GM06990 (cell line): ENCODE results near the gene SIPA1L3.

Experiments
- DNase-seq: peaks from one replicate; pipeline ENCODE4 v3.0.0-alpha.2; 2011; ENCODE audit not compliant: insufficient read length; ENCODE audit errors: extremely low read depth
- H3K27me3 ChIP-seq: replicated peaks from 2 replicates; pipeline ENCODE4 v1.6.0; 2011; ENCODE audit warnings: low read length; ENCODE audit not compliant: control insufficient read depth, insufficient read depth
- H3K36me3 ChIP-seq: 2 replicates; pipeline ENCODE4 v1.5.1; 2011; ENCODE audit warnings: low read length; ENCODE audit not compliant: control insufficient read depth, insufficient read depth
- H3K4me3 ChIP-seq: replicated peaks from 2 replicates; pipeline ENCODE4 v1.5.1; 2011; ENCODE audit warnings: low read depth, mild to moderate bottlenecking, control low read depth, low read length
- TF ChIP-seq, protein P1 (sequence below): IDR thresholded peaks from 2 replicates; pipeline ENCODE4 v1.5.1; 2011; ENCODE audit warnings: low read length, control low read depth, mild to moderate bottlenecking, inconsistent platforms; ENCODE audit not compliant: insufficient read depth, poor library complexity, severe bottlenecking

SIPA1L3 gene

DNA sequence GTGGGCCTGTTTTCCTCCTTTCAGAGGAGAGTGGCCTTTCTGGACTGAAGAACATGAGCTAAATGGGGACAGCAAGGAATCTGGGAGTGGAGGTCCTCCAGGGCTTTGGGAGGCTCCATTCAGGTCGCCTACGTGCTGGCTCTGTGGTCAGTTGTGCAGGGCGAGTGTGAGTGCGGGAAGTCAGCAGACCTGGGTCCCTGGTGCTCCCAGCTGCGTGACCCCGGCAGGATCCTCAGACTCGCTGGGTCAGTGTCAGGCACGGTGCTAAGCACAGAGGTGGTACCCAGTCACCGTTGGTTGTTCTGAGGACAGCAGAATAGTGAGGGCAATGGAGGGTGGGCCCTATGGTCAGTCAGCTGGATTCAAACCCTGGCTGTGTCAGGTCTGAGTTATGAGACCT is 85.8 kb downstream of the SIPA1L3 start:
- no peak for DNase-seq
- no peaks in the 10 kb centered on the region for H3K27me3 ChIP-seq
- no peak overlapping the region for H3K4me3 ChIP-seq
- no peaks in the 10 kb centered on the region; the same call in none of the 2 replicates for H3K36me3 ChIP-seq
- TF ChIP-seq, protein P1, sequence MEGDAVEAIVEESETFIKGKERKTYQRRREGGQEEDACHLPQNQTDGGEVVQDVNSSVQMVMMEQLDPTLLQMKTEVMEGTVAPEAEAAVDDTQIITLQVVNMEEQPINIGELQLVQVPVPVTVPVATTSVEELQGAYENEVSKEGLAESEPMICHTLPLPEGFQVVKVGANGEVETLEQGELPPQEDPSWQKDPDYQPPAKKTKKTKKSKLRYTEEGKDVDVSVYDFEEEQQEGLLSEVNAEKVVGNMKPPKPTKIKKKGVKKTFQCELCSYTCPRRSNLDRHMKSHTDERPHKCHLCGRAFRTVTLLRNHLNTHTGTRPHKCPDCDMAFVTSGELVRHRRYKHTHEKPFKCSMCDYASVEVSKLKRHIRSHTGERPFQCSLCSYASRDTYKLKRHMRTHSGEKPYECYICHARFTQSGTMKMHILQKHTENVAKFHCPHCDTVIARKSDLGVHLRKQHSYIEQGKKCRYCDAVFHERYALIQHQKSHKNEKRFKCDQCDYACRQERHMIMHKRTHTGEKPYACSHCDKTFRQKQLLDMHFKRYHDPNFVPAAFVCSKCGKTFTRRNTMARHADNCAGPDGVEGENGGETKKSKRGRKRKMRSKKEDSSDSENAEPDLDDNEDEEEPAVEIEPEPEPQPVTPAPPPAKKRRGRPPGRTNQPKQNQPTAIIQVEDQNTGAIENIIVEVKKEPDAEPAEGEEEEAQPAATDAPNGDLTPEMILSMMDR = no peak

DNA sequence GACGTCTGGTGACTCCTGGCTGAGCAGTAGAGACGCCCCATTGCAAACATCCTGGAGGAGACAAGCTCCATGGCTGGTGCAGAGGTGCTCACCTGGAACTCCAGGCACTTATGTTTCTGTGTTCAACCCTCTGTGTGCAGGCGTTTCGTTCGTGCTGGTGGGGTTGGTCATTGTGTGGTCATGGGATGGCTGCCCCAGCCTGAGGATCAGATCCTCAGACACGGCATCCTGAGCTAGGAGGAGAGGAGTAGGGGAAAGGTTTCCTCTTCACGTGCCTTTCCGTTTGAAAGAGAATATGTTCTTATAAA is 87.8 kb downstream of the SIPA1L3 start:
- H3K36me3 ChIP-seq = no peaks in the 10 kb centered on the region; the same call in none of the 2 replicates
- no peaks in the 10 kb centered on the region for H3K27me3 ChIP-seq
- TF ChIP-seq, protein P1 = no peak
- DNase-seq = no peak
- H3K4me3 ChIP-seq = no peak overlapping the region

DNA sequence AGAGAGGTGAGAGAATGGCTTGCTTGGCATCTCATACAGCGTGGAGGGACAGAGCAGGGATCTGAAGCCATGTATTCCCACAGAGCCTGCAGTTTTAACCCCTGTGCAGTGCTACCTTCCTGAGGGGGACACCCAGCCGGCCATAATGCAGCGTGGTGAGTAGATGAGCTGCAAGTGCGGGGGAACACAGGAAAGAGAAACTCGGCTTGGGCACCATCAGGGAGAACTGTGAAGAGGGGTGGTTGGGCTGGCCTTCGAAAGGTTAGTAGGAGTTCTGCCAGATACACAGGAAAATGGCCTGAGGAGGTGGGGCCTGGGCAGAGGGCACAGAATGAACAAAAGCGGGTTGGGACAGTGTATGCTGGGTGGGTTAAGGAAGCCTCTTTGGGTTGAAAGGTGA is 88.3 kb downstream of the SIPA1L3 start:
- TF ChIP-seq, protein P1 = no peak
- no peak for DNase-seq
- Histone ChIP-seq H3K27me3 (no peaks in the 10 kb centered on the region), H3K36me3 (no peaks in the 10 kb centered on the region; the same call in none of the 2 replicates), H3K4me3 (no peak overlapping the region)

DNA sequence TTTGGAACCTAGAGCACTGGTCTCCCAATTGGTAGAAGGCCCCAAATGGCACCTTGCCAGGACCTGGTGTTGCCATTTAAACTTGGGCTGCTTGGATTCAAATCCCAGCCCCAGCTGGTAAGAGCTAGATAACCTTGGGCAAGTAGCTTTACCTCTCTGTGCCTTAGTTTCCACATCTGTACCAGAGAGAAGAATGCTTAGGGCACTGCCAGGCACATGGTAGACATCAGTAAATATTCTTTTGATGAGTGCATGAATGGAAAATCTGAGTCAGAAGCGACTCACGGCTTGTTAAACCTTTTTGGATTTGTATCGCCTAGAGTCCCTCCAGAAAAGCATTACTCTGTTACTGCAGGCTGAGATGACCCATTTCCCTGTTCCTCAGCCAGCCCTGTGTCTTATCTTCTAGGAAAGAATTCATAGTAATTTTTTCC is 90.9 kb downstream of the SIPA1L3 start:
- no peaks in the 10 kb centered on the region; the same call in none of the 2 replicates for H3K36me3 ChIP-seq
- TF ChIP-seq, protein P1 = no peak
- no peak overlapping the region for H3K4me3 ChIP-seq
- DNase-seq = no peak
- no peaks in the 10 kb centered on the region for H3K27me3 ChIP-seq

DNA sequence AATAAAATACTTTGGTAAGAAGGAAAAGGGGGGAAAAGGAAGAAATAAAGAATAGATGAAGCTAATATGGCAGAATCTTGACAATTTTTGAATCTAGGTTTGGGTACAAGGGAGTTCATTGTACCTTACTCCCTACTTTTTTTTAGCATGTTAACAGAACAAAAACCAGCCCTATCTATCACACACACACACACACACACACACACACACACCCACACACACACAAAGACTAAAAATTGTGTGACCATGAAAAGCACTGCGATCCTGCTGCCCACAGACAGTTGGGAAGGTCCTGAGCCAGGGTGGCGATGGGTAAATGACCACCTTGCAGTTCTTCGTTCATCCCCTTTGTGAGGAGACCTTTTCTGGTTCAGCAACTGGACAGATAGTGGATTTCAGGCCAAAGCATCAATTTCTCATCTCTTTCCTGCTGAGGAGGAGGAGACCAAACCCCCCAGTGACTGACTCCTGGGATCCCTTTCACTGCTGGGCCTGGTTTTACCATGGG is 91.8 kb downstream of the SIPA1L3 start:
- Histone ChIP-seq H3K4me3 (no peak overlapping the region), H3K27me3 (no peaks in the 10 kb centered on the region), H3K36me3 (no peaks in the 10 kb centered on the region; the same call in none of the 2 replicates)
- no peak for DNase-seq
- TF ChIP-seq, protein P1 = no peak
